ENCODE measurements around the gene GNA14. TPM values are rescaled to one million over a fixed set of nuclear protein-coding genes. Genes with fewer than 3 reads are reported as not detected.
A peak's percentile ranks its signal among the peaks of the same experiment; 100 is the strongest.

GNA14 gene
- total RNA-seq, 1 donor, result 0.72 TPM

- Histone ChIP-seq H3K27ac (ENCODE audit: low read depth, low read length) (no peak overlapping the region), H3K4me3 (ENCODE audit: insufficient read depth, low read length) (no peak overlapping the region), H3K9me3 (ENCODE audit: low read depth, low read length) (no peaks in the 10 kb centered on the region), H3K36me3 (ENCODE audit: insufficient read depth, low read length) (no peaks in the 10 kb centered on the region), H4K20me1 (ENCODE audit: insufficient read depth, low read length) (no peaks in the 10 kb centered on the region), H3K4me1 (ENCODE audit: insufficient read depth, low read length) (peaks cover 9% of the 10 kb centered on the region), H3K79me2 (ENCODE audit: insufficient read depth, low read length) (no peaks in the 10 kb centered on the region), H3K27me3 (ENCODE audit: insufficient read depth, low read length) (no peaks in the 10 kb centered on the region), H3K4me2 (ENCODE audit: insufficient read depth, low read length) (no peak overlapping the region), H2AFZ (ENCODE audit: low read length) (no peak overlapping the region)
- no peak for TF ChIP-seq CTCF (IDR thresholded peaks at IDR 0.05; ENCODE audit: extremely low read depth, low read depth, low read length)
- DNase-seq (ENCODE audit: insufficient read length, low spot score, missing footprints), result no peak
Observed at GRCh38 chr9:77438653-77439052, 209.5 kb downstream of the GNA14 start.

GRCh38 chr9:77435688-77436087, 212.4 kb downstream of the GNA14 start:
- Histone ChIP-seq H3K79me2 (ENCODE audit: insufficient read depth, low read length) (no peaks in the 10 kb centered on the region), H3K36me3 (ENCODE audit: insufficient read depth, low read length) (no peaks in the 10 kb centered on the region), H3K27ac (ENCODE audit: low read depth, low read length) (no peak overlapping the region), H2AFZ (ENCODE audit: low read length) (no peak overlapping the region), H3K27me3 (ENCODE audit: insufficient read depth, low read length) (no peaks in the 10 kb centered on the region), H3K4me1 (ENCODE audit: insufficient read depth, low read length) (peaks cover 9% of the 10 kb centered on the region), H3K4me3 (ENCODE audit: insufficient read depth, low read length) (no peak overlapping the region), H3K4me2 (ENCODE audit: insufficient read depth, low read length) (no peak overlapping the region), H3K9me3 (ENCODE audit: low read depth, low read length) (no peaks in the 10 kb centered on the region), H4K20me1 (ENCODE audit: insufficient read depth, low read length) (no peaks in the 10 kb centered on the region)
- no peak for DNase-seq (ENCODE audit: insufficient read length, low spot score, missing footprints)
- no peak for TF ChIP-seq CTCF (IDR thresholded peaks at IDR 0.05; ENCODE audit: extremely low read depth, low read depth, low read length)

GRCh38 chr9:77435277-77435676, 212.8 kb downstream of the GNA14 start:
- H3K4me3 ChIP-seq (ENCODE audit: insufficient read depth, low read length), result no peak overlapping the region
- no peak for DNase-seq (ENCODE audit: insufficient read length, low spot score, missing footprints)
- no peaks in the 10 kb centered on the region for H3K27me3 ChIP-seq (ENCODE audit: insufficient read depth, low read length)
- no peak for TF ChIP-seq CTCF (IDR thresholded peaks at IDR 0.05; ENCODE audit: extremely low read depth, low read depth, low read length)
- H3K36me3 ChIP-seq (ENCODE audit: insufficient read depth, low read length), result no peaks in the 10 kb centered on the region
- H3K79me2 ChIP-seq (ENCODE audit: insufficient read depth, low read length), result no peaks in the 10 kb centered on the region
- H3K4me2 ChIP-seq (ENCODE audit: insufficient read depth, low read length), result no peak overlapping the region
- peaks cover 7% of the 10 kb centered on the region for H3K4me1 ChIP-seq (ENCODE audit: insufficient read depth, low read length)
- H3K9me3 ChIP-seq (ENCODE audit: low read depth, low read length), result no peaks in the 10 kb centered on the region
- no peaks in the 10 kb centered on the region for H4K20me1 ChIP-seq (ENCODE audit: insufficient read depth, low read length)
- no peak overlapping the region for H2AFZ ChIP-seq (ENCODE audit: low read length)
- no peak overlapping the region for H3K27ac ChIP-seq (ENCODE audit: low read depth, low read length)

DNA sequence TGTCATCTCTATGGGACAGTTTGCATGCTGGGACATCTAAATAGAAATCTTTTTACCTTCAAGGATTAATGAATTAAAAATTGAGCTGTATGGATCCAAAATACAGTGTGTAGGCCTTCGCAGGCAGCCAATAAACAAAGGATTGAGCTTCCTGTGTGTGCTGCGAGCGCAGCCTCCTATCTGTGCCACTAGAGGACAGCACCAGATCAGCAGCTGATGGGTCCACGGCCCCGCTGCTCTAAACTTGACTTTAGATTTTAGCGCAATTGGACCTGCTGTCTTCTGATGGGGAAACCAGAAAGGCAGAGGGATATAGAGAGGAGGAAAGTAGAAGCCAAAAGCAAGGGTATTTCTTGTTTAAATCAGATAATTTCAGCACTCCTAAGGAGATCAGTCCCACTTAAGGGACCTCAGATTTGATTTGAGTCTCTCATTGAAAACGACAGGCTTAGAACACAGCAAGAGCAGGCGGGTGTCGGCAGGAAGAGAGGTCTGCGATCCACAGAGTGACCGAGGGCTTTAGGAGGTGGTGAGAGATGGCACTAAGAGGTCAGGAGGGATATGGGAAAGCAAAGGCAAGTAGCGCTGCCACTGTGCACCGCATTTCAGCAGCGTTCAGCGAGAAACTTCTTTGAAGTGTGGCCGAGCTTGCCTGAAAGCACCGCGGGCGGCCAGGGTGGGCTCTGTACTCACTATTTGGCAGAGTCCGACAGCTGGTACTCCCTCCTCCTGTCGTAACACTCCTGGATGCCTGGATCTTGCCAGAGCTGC, 214.3 kb downstream of the GNA14 start:
- Histone ChIP-seq H3K27me3 (ENCODE audit: insufficient read depth, low read length) (no peaks in the 10 kb centered on the region), H3K4me2 (ENCODE audit: insufficient read depth, low read length) (peak overlapping the region; percentile 37), H3K9me3 (ENCODE audit: low read depth, low read length) (no peaks in the 10 kb centered on the region), H4K20me1 (ENCODE audit: insufficient read depth, low read length) (no peaks in the 10 kb centered on the region), H3K4me1 (ENCODE audit: insufficient read depth, low read length) (peaks cover 3% of the 10 kb centered on the region), H3K36me3 (ENCODE audit: insufficient read depth, low read length) (no peaks in the 10 kb centered on the region), H2AFZ (ENCODE audit: low read length) (peak overlapping the region; percentile 57), H3K4me3 (ENCODE audit: insufficient read depth, low read length) (no peak overlapping the region), H3K27ac (ENCODE audit: low read depth, low read length) (no peak overlapping the region), H3K79me2 (ENCODE audit: insufficient read depth, low read length) (no peaks in the 10 kb centered on the region)
- TF ChIP-seq CTCF (IDR thresholded peaks at IDR 0.05; ENCODE audit: extremely low read depth, low read depth, low read length), result peak; percentile 100
- peak; percentile 97 for DNase-seq (ENCODE audit: insufficient read length, low spot score, missing footprints)

Data from osteoblast (primary cell).